Smooth muscle cell (in vitro differentiated cells): ENCODE results near the gene MICU2. TPM values are rescaled to one million over a fixed set of nuclear protein-coding genes. Genes with fewer than 3 reads are reported as not detected.

Source experiments
- DNase-seq: peaks from one replicate; lab custom pipeline; 2025; ENCODE audit not compliant: unreplicated experiment; lab: John Stamatoyannopoulos, UW
- H2AFZ ChIP-seq: fragments of 200-600 bp; sonication (generic); 2 replicates; pipeline ENCODE4 v1.6.0; 2016; ENCODE audit warnings: antibody characterized with exemption, low read depth, mild to moderate bottlenecking
- H3F3A ChIP-seq: fragments of 200-600 bp; sonication (generic); 2 replicates; pipeline ENCODE4 v1.6.0; 2017; ENCODE audit warnings: antibody characterized with exemption, low read depth
- H3K27ac ChIP-seq: fragments of 200-600 bp; sonication (generic); 2 replicates; pipeline ENCODE4 v1.5.1; 2016; ENCODE audit warnings: low read depth, mild to moderate bottlenecking
- H3K27me3 ChIP-seq: fragments of 200-600 bp; sonication (generic); 2 replicates; pipeline ENCODE4 v1.6.1; 2016; ENCODE audit warnings: low read depth, mild to moderate bottlenecking
- H3K36me3 ChIP-seq: fragments of 200-600 bp; sonication (generic); 2 replicates; pipeline ENCODE4 v1.5.1; 2016; ENCODE audit warnings: low read depth
- H3K4me1 ChIP-seq: fragments of 200-600 bp; sonication (generic); 2 replicates; pipeline ENCODE4 v1.5.1; 2016; ENCODE audit warnings: low read depth
- H3K4me2 ChIP-seq: fragments of 200-600 bp; sonication (generic); 2 replicates; pipeline ENCODE4 v1.6.0; 2016; ENCODE audit warnings: mild to moderate bottlenecking
- H3K4me3 ChIP-seq: fragments of 200-600 bp; sonication (generic); 2 replicates; pipeline ENCODE4 v1.5.1; 2016; ENCODE audit warnings: mild to moderate bottlenecking
- H3K79me2 ChIP-seq: fragments of 200-600 bp; sonication (generic); 2 replicates; pipeline ENCODE4 v1.6.0; 2016; ENCODE audit warnings: low read depth, mild to moderate bottlenecking
- H3K9ac ChIP-seq: fragments of 200-600 bp; sonication (generic); 2 replicates; pipeline ENCODE4 v1.6.0; 2016; ENCODE audit warnings: low read depth
- H3K9me3 ChIP-seq: fragments of 200-600 bp; sonication (generic); replicated peaks from 2 replicates; pipeline ENCODE4 v1.5.1; 2016; ENCODE audit warnings: low read depth
- H4K20me1 ChIP-seq: fragments of 200-600 bp; sonication (generic); 2 replicates; pipeline ENCODE4 v1.6.0; 2016; ENCODE audit warnings: low read depth
- WGBS: methylation state at CpG from one replicate; pipeline ENCODE4 v1.1.7; 2016; ENCODE audit warnings: low lambda C conversion rate; 5-methylcytosine and 5-hydroxymethylcytosine counted together
- polyA plus RNA-seq: library from polyadenylated mRNA; unstranded; fragments of >200 nt; fragmentation: Nextera tagmentation; extraction: Ambion mirVana; gene quantifications from 2 replicates; pipeline ENCODE4 v1.2.1, GENCODE V29; 2016
- total RNA-seq: library from RNA; depleted of rRNA; stranded (reverse); fragments of >200 nt; gene quantifications from 2 replicates; pipeline ENCODE4 v1.2.3, GENCODE V29; 2014
- TF ChIP-seq, protein P1 (sequence below): fragments of 200-600 bp; sonication (generic); IDR thresholded peaks from 2 replicates; pipeline ENCODE4 v1.5.1; 2017; ENCODE audit warnings: borderline replicate concordance, mild to moderate bottlenecking, antibody characterized with exemption; ENCODE audit not compliant: insufficient read depth, poor library complexity, severe bottlenecking

The MICU2 gene
- total and polyA plus RNA-seq, 2 experiments from 2014 or later = 40.2 to 86.5 TPM

DNA sequence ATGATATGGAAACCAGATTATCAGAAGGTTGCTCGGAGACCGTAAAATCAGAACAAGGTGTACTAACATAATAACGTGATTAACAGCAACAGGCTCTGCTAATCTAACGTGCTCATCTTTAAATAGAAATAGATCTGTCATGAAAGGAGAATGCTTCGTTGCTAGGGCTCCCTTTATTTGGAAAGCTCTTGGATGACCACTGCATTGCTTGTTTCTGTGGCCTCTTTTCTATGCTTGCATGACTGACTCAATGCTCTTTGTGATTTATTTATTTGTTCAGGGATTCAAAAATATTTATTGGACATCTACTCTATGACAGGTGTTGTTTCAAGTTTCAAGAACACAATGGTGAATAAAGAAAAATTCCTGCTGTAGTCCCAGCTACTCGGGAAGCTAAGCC lies 122.6 kb downstream of the MICU2 start:
- H3K27me3 ChIP-seq = no peaks in the 10 kb centered on the region
- H3F3A ChIP-seq = peaks cover 6% of the 10 kb centered on the region
- DNase-seq = no peak
- H3K9ac ChIP-seq = no peak overlapping the region
- H3K9me3 ChIP-seq = peaks cover 3% of the 10 kb centered on the region
- TF ChIP-seq, protein P1, sequence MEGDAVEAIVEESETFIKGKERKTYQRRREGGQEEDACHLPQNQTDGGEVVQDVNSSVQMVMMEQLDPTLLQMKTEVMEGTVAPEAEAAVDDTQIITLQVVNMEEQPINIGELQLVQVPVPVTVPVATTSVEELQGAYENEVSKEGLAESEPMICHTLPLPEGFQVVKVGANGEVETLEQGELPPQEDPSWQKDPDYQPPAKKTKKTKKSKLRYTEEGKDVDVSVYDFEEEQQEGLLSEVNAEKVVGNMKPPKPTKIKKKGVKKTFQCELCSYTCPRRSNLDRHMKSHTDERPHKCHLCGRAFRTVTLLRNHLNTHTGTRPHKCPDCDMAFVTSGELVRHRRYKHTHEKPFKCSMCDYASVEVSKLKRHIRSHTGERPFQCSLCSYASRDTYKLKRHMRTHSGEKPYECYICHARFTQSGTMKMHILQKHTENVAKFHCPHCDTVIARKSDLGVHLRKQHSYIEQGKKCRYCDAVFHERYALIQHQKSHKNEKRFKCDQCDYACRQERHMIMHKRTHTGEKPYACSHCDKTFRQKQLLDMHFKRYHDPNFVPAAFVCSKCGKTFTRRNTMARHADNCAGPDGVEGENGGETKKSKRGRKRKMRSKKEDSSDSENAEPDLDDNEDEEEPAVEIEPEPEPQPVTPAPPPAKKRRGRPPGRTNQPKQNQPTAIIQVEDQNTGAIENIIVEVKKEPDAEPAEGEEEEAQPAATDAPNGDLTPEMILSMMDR = no peak
- H3K36me3 ChIP-seq = no peaks in the 10 kb centered on the region
- no peak overlapping the region for H3K27ac ChIP-seq
- H3K4me3 ChIP-seq = no peak overlapping the region
- H3K79me2 ChIP-seq = no peaks in the 10 kb centered on the region
- H3K4me1 ChIP-seq = no peaks in the 10 kb centered on the region
- no peak overlapping the region for H3K4me2 ChIP-seq
- no peak overlapping the region for H2AFZ ChIP-seq
- no peaks in the 10 kb centered on the region for H4K20me1 ChIP-seq
- WGBS = 85% methylated on average over 6 of the region's 6 CpGs

DNA sequence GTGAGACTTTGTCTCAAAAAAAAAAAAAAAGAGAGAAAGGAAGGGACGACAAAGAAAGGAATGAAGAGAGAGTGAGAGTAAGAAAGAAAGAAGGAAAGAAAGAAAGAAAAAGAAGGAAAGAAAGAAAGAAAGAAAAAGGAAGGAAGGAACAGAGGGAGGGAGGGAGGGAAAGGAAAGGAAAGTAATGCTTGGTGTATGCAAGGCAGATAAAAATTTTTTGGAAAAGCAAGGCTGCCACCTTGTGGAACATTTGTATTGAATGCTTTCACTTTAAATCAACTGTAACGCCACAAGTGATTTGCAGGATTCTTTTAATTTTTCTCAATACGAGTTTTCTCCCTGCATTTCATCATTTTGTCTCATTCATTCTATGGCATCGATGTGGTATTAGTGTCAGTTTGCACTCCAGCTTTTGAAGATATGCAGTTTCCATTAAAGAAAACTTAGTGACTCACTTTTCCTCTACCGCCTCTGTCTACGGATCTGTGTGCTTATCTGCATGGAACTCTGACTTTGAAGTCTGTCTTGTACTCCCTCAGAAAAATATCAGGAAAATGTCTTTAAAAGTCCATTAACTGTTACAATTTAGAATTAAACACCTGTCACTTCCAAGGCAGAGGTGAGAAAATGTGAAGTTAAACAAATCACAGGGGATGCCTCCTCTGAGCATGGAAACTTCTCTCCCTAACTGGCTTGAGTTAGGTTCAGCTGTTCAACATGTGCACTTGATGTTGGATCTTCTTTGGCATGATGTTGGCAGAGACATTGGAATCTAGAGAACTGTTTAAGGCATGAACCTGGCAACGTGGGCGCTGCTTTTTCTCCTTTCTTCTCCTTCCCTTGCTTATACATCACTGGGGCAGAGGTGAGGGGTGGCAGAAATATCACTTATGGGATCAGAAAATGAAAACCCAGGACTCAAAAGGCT lies 124.8 kb downstream of the MICU2 start:
- no peak overlapping the region for H3K9ac ChIP-seq
- H3K27ac ChIP-seq = no peak overlapping the region
- DNase-seq = no peak
- peak overlapping the region; percentile 80 for H2AFZ ChIP-seq
- H3K27me3 ChIP-seq = no peaks in the 10 kb centered on the region
- no peaks in the 10 kb centered on the region for H4K20me1 ChIP-seq
- peak overlapping the region; percentile 44 for H3K4me3 ChIP-seq
- TF ChIP-seq, protein P1 = peak; percentile 73
- no peaks in the 10 kb centered on the region for H3K9me3 ChIP-seq
- 31% methylated on average over 7 of the region's 8 CpGs for WGBS
- H3K4me2 ChIP-seq = peak overlapping the region; percentile 79
- H3K36me3 ChIP-seq = no peaks in the 10 kb centered on the region
- no peaks in the 10 kb centered on the region for H3K79me2 ChIP-seq
- H3F3A ChIP-seq = peaks cover 6% of the 10 kb centered on the region
- no peaks in the 10 kb centered on the region for H3K4me1 ChIP-seq

DNA sequence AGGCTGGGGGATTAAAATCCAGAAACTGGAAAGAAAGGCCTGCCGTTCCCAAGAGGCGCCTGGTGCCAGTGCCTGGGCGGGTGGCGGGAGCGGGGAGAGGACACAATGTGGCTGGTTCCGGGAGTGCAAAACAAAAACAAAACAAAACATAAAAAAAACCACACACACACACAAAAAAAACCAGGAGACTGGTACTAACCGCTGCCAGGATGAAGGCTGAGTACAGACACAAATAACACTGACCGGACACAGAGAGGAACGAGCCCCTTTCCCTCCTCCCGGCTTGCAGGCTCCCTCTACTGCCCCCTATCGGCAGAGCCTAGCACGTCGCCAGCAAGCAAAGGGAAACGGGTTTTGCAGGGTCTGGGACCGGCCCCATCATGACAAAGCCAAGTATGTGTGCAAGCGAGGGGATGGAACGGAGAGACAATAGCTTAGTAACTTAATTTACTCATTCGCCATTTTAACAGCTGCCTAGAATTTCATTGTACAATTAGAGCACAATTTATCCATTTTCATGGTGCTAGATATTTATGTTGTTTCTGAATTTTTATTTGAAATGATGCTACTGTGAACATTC lies 127.0 kb downstream of the MICU2 start:
- Histone ChIP-seq H3K4me1 (no peaks in the 10 kb centered on the region), H3K9ac (no peak overlapping the region), H3K4me3 (peak overlapping the region; percentile 31), H2AFZ (no peak overlapping the region), H3K4me2 (peak overlapping the region; percentile 73), H3F3A (peaks cover 6% of the 10 kb centered on the region), H3K27me3 (no peaks in the 10 kb centered on the region), H3K9me3 (no peaks in the 10 kb centered on the region), H3K79me2 (no peaks in the 10 kb centered on the region), H3K36me3 (no peaks in the 10 kb centered on the region), H4K20me1 (no peaks in the 10 kb centered on the region), H3K27ac (no peak overlapping the region)
- peak; percentile 25 for DNase-seq
- TF ChIP-seq, protein P1 = peak; percentile 95
- WGBS = 16% methylated on average over 18 of the region's 18 CpGs
